IMR-90 (cell line): ENCODE results near the gene GJA4. TPM values are rescaled to one million over a fixed set of nuclear protein-coding genes. Genes with fewer than 3 reads are reported as not detected.
A peak's percentile ranks its signal among the peaks of the same experiment; 100 is the strongest.

Experiments used
- ATAC-seq: fragments of 200-7000 bp; cut with Tn5 transposase; 2 replicates; pipeline ENCODE4 v1.9.1; 2020; ENCODE audit warnings: low read depth, mild to moderate bottlenecking, moderate library complexity
- BruUV-seq: library from RNA; stranded (reverse); fragments of 400-500 nt; replicated peaks from 2 replicates; lab custom pipeline; 2021; lab: Mats Ljungman, UMichigan
- CTCF ChIA-PET: fragments of 300-600 bp; formaldehyde crosslinking; extraction: SDS; loops from one replicate; lab custom pipeline; 2021; ENCODE audit warnings: antibody characterized with exemption; lab: Yijun Ruan, JAX
- POLR2A ChIA-PET: fragments of 300-600 bp; sonication (Branson Sonifier 250); formaldehyde crosslinking; loops from one replicate; lab custom pipeline; 2022; ENCODE audit warnings: antibody characterized with exemption; ENCODE audit not compliant: unreplicated experiment; lab: Charles Lee
- DNase-seq: peaks from one replicate; pipeline ENCODE4 v3.0.0; 2013
- H2AFZ ChIP-seq: replicated peaks from 2 replicates; pipeline ENCODE3; 2013; ENCODE audit warnings: low read length, mild to moderate bottlenecking; ENCODE audit not compliant: poor library complexity
- H2AK5ac ChIP-seq: 2 replicates; pipeline ENCODE4 v1.6.1; 2013; ENCODE audit warnings: low read depth, low read length, inconsistent platforms
- H2AK9ac ChIP-seq: replicated peaks from 2 replicates; pipeline ENCODE3; 2013; ENCODE audit warnings: mild to moderate bottlenecking, low read depth, low read length, moderate library complexity; ENCODE audit not compliant: poor library complexity
- H2BK120ac ChIP-seq: 2 replicates; pipeline ENCODE4 v1.6.1; 2013; ENCODE audit warnings: low read depth, low read length, inconsistent platforms
- H2BK15ac ChIP-seq: 3 replicates; pipeline ENCODE4 v1.6.1; 2013; ENCODE audit warnings: low read depth, low read length, inconsistent platforms
- H2BK20ac ChIP-seq: 2 replicates; pipeline ENCODE4 v1.6.1; 2013; ENCODE audit warnings: low read depth, mild to moderate bottlenecking, inconsistent platforms, low read length, moderate library complexity
- H2BK5ac ChIP-seq: 2 replicates; pipeline ENCODE4 v1.6.1; 2013; ENCODE audit warnings: mild to moderate bottlenecking, low read depth, low read length, inconsistent platforms; ENCODE audit not compliant: poor library complexity, severe bottlenecking
- H3K14ac ChIP-seq: replicated peaks from 2 replicates; pipeline ENCODE4 v1.6.1; 2013; ENCODE audit warnings: low read depth, low read length, inconsistent platforms
- H3K18ac ChIP-seq: 2 replicates; pipeline ENCODE4 v1.6.1; 2013; ENCODE audit warnings: low read depth, low read length, control low read depth
- H3K23ac ChIP-seq: 2 replicates; pipeline ENCODE4 v1.6.1; 2013; ENCODE audit warnings: low read depth, low read length, inconsistent platforms
- H3K27ac ChIP-seq: 2 replicates; pipeline ENCODE4 v1.5.1; 2013; ENCODE audit warnings: mild to moderate bottlenecking, control low read depth, low read length; ENCODE audit not compliant: insufficient read depth
- H3K27me3 ChIP-seq: 2 replicates; pipeline ENCODE4 v1.6.1; 2013; ENCODE audit warnings: low read length; ENCODE audit not compliant: control insufficient read depth, insufficient read depth
- H3K36me3 ChIP-seq: 2 replicates; pipeline ENCODE4 v1.6.1; 2013; ENCODE audit warnings: low read length, mixed read lengths; ENCODE audit not compliant: control insufficient read depth, insufficient read depth
- H3K4ac ChIP-seq: 2 replicates; pipeline ENCODE4 v1.6.1; 2013; ENCODE audit warnings: low read depth, low read length, inconsistent platforms
- H3K4me1 ChIP-seq: 2 replicates; pipeline ENCODE4 v1.6.1; 2013; ENCODE audit warnings: low read length, mixed read lengths; ENCODE audit not compliant: control insufficient read depth, insufficient read depth
- H3K4me2 ChIP-seq: 2 replicates; pipeline ENCODE4 v1.6.1; 2013; ENCODE audit warnings: low read depth, mild to moderate bottlenecking, control low read depth, low read length, moderate library complexity
- H3K4me3 ChIP-seq: 2 replicates; pipeline ENCODE4 v1.5.1; 2013; ENCODE audit warnings: low read depth, mild to moderate bottlenecking, control low read depth, low read length, moderate library complexity; ENCODE audit not compliant: insufficient read depth
- H3K56ac ChIP-seq: 2 replicates; pipeline ENCODE4 v1.6.1; 2013; ENCODE audit warnings: low read length, inconsistent platforms; ENCODE audit not compliant: insufficient read depth; ENCODE audit errors: extremely low read depth
- H3K79me1 ChIP-seq, 2 experiments: 2 replicates each; pipeline ENCODE4 v1.6.1; 2013; ENCODE audit warnings: low read length in 2 of 2, inconsistent platforms in 1 of 2, low read depth in 1 of 2
- H3K9ac ChIP-seq: 2 replicates; pipeline ENCODE4 v1.6.1; 2013; ENCODE audit warnings: low read depth, low read length, control low read depth
- H3K9me1 ChIP-seq: 2 replicates; pipeline ENCODE4 v1.6.1; 2013; ENCODE audit warnings: low read length, inconsistent platforms; ENCODE audit not compliant: insufficient read depth
- H3K9me3 ChIP-seq: 2 replicates; pipeline ENCODE4 v1.6.1; 2013; ENCODE audit warnings: low read length; ENCODE audit not compliant: control insufficient read depth, insufficient read depth
- H4K20me1 ChIP-seq: 2 replicates; pipeline ENCODE4 v1.6.1; 2013; ENCODE audit warnings: low read length, inconsistent platforms; ENCODE audit not compliant: insufficient read depth
- H4K5ac ChIP-seq: 2 replicates; pipeline ENCODE4 v1.6.1; 2013; ENCODE audit warnings: mild to moderate bottlenecking, low read depth, low read length, control low read depth
- H4K8ac ChIP-seq, 2 experiments: 2 replicates each; pipeline ENCODE4 v1.6.1; 2013; ENCODE audit warnings: low read depth in 2 of 2, low read length in 2 of 2, control low read depth in 1 of 2, inconsistent platforms in 1 of 2
- H4K91ac ChIP-seq: 2 replicates; pipeline ENCODE4 v1.6.1; 2013; ENCODE audit warnings: low read depth, low read length, inconsistent platforms; ENCODE audit not compliant: insufficient read depth
- BHLHE40 ChIP-seq: fragments of 150-350 bp; IDR thresholded peaks from 2 replicates; pipeline ENCODE4 v1.6.1; 2016; ENCODE audit warnings: mild to moderate bottlenecking, low read depth, low read length
- CEBPB ChIP-seq: IDR thresholded peaks from 2 replicates; pipeline ENCODE4 v1.6.1; 2012; ENCODE audit warnings: low read depth, low read length, improper control_type of control experiment
- CHD1 ChIP-seq: IDR thresholded peaks from 2 replicates; pipeline ENCODE4 v1.6.1; 2012; ENCODE audit warnings: low read depth, low read length, improper control_type of control experiment
- CTCF ChIP-seq: conservative IDR thresholded peaks from 2 replicates; pipeline ENCODE4 v1.5.1; 2012; ENCODE audit warnings: mild to moderate bottlenecking, low read depth, low read length, improper control_type of control experiment
- FOS ChIP-seq: fragments of 150-350 bp; IDR thresholded peaks from 2 replicates; pipeline ENCODE4 v1.6.1; 2016; ENCODE audit warnings: low read depth, low read length
- MAFK ChIP-seq: IDR thresholded peaks from 2 replicates; pipeline ENCODE4 v1.6.1; 2012; ENCODE audit warnings: low read depth, low read length, improper control_type of control experiment
- MAZ ChIP-seq: IDR thresholded peaks from 2 replicates; pipeline ENCODE4 v1.6.1; 2012; ENCODE audit warnings: low read depth, mild to moderate bottlenecking, low read length, improper control_type of control experiment, moderate library complexity, borderline replicate concordance
- MXI1 ChIP-seq: IDR thresholded peaks from 2 replicates; pipeline ENCODE4 v1.6.1; 2012; ENCODE audit warnings: low read depth, mild to moderate bottlenecking, low read length, moderate library complexity, borderline replicate concordance
- POLR2A ChIP-seq: IDR thresholded peaks from 2 replicates; pipeline ENCODE4 v1.6.1; 2012; ENCODE audit warnings: mild to moderate bottlenecking, low read depth, low read length
- RAD21 ChIP-seq: IDR thresholded peaks from 2 replicates; pipeline ENCODE4 v1.6.1; 2012; ENCODE audit warnings: low read length, improper control_type of control experiment
- RCOR1 ChIP-seq: IDR thresholded peaks from 2 replicates; pipeline ENCODE4 v1.6.1; 2012; ENCODE audit warnings: mild to moderate bottlenecking, low read length, improper control_type of control experiment; ENCODE audit not compliant: insufficient replicate concordance
- RFX5 ChIP-seq: IDR thresholded peaks from 2 replicates; pipeline ENCODE4 v1.8.0; 2012; ENCODE audit warnings: low read depth, mild to moderate bottlenecking, low read length, moderate library complexity
- SMC3 ChIP-seq: fragments of 150-350 bp; IDR thresholded peaks from 2 replicates; pipeline ENCODE4 v1.6.1; 2016; ENCODE audit warnings: low read depth, mild to moderate bottlenecking, antibody characterized with exemption, low read length, moderate library complexity
- USF2 ChIP-seq: fragments of 150-350 bp; IDR thresholded peaks from 2 replicates; pipeline ENCODE4 v1.6.1; 2017; ENCODE audit warnings: mild to moderate bottlenecking, antibody characterized with exemption, low read length, low read depth
- WGBS, 2 experiments: methylation state at CpG; one replicate each; pipeline versions ENCODE4 v1.1.5 to v1.1.7; 2013; ENCODE audit warnings: missing lambda C conversion rate in 2 of 2; ENCODE audit not compliant: insufficient read length in 1 of 2; ENCODE audit errors: extremely low coverage in 2 of 2; 5-methylcytosine and 5-hydroxymethylcytosine counted together
- dilution Hi-C: fragments of 300-500 bp; cut with HindIII; formaldehyde crosslinking; loops from one replicate; pipeline ENCODE4 v1.14.3; 2018; ENCODE audit warnings: low sequenced_read_pairs; ENCODE audit not compliant: unreplicated experiment
- in situ Hi-C: fragments of 300-500 bp; cut with MboI; formaldehyde crosslinking; loops from 3 replicates; pipeline ENCODE4 v1.14.3; 2019; ENCODE audit warnings: low sequenced_read_pairs, inconsistent platforms, mixed read lengths
- intact Hi-C: fragments of 100-400 bp; cut with micrococcal nuclease; formaldehyde crosslinking; loops from 2 replicates; pipeline ENCODE4 v1.10.0; 2022
- polyA plus RNA-seq, 3 experiments: library from polyadenylated mRNA; depleted of rRNA; stranded (reverse); fragments of >200 nt; gene quantifications; 2 replicates each; pipeline ENCODE4 v1.2.3, GENCODE V29; 2012; ENCODE audit warnings: low replicate concordance in 1 of 3
- total RNA-seq: library from RNA; depleted of rRNA; stranded (reverse); fragments of >200 nt; gene quantifications from 2 replicates; pipeline ENCODE4 v1.2.3, GENCODE V29; 2012

GJA4 gene
- total and polyA plus RNA-seq, 2 of the 4 experiments (the other 2 are of a cell fraction): not detected

DNA sequence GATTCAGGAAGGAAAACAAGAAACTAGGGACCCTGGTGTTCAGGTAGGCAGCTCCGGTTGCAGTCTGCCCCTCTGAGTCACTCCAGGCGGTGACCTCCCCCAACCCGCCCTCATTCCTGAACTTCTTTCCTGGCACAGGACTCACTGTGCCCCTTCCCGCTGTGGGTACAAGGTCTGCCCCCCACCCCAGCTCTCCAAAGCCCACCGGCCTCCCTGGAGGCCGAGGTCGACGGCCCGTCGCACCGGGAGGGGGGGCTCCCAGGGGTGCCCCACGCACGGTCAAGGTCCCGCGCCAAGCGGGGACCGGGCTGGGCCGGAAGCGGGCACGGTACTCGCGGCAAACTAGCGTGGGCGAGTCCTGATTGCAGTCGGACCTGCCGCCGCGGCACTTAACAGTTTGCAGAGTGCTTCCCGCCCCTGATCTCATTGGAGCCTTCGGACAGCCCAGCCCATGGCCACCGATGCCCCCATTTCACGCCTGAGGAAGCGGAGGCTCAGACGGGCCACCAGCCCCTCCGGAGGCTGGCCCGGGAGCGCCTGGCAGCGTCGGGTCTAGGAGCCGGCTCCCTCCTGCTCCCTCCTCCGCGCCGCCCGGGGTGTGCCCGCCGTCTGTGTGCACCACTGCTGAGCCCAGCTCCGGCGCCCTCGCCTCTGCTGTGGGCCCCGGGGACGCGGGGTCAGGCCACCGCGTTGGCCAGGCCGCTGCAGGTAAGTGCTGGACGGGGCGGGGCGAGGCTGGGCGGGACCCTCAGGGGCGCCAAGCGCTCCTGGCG is 11.5 kb upstream of the GJA4 start, which contains the start of gene GJB3 (continued):
- TF ChIP-seq CTCF: no peak

DNA sequence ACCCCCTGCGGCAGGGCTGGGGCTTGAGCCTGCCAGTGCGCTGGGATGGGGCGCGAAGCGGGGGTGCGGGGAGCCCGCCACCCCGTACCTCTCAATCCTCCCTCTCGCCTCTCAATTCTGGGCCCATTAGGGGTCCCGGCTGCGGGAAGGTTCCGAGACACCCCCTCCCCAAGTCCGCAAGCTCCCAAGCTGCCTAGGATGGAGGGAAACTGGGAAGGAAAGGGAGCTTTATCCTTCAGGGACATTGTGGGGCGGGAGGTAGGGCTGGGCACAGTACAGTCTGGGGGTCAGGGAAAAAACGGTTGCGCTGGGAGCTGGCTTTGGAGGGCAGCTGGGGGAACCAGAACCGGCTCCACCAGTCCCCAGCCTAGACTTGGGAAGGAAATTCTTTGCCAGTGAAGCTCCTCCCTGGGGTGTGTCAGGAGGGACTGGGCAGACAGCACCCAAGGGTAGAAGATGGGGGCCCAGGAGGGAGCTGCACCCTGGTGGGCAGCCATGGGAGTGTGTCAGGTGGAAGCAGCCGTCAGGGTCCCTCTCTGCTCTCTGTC is 10.9 kb upstream of the GJA4 start:
- DNase-seq (no peak), ATAC-seq (no peak)
- WGBS, 2 experiments: 0% methylated on average over 1 of the region's 18 CpGs; no CpG with 5 or more reads in 1 of the 2 experiments
- H2BK5ac ChIP-seq: no peak overlapping the region
- H3K9me3 ChIP-seq: no peaks in the 10 kb centered on the region
- peaks cover 5% of the 10 kb centered on the region; the same call in 1 of the 2 replicates for H3K4me1 ChIP-seq
- H4K91ac ChIP-seq: no peak overlapping the region
- H3K14ac ChIP-seq: no peak overlapping the region
- H4K20me1 ChIP-seq: no peaks in the 10 kb centered on the region; the same call in 1 of the 2 replicates
- peak overlapping the region; percentile 26 for H2AK9ac ChIP-seq
- no peak overlapping the region for H2AK5ac ChIP-seq
- ChIA-PET CTCF (interaction anchor here (1.1 kb wide), 1 partner anchor 71 kb away, joined by 3 read pairs; no protein-coding TSS in a partner anchor), POLR2A (no interaction called here)
- H2BK20ac ChIP-seq: no peak overlapping the region
- H3K4me2 ChIP-seq: no peak overlapping the region
- BruUV-seq: no TSS peak
- no peak overlapping the region for H2BK120ac ChIP-seq
- in situ Hi-C loops: no loop called here
- H3K36me3 ChIP-seq: no peaks in the 10 kb centered on the region
- no peak overlapping the region for H2BK15ac ChIP-seq
- H3K27me3 ChIP-seq: peaks cover 37% of the 10 kb centered on the region
- H3K27ac ChIP-seq: no peak overlapping the region
- H3K9ac ChIP-seq: no peak overlapping the region
- peak overlapping the region; percentile 66 for H2AFZ ChIP-seq
- no peak overlapping the region for H3K56ac ChIP-seq
- no peaks in the 10 kb centered on the region for H3K79me1 ChIP-seq
- H3K4ac ChIP-seq: no peak overlapping the region
- no peak overlapping the region for H3K18ac ChIP-seq
- intact Hi-C loops: no loop called here
- no peak overlapping the region for H4K5ac ChIP-seq
- H3K9me1 ChIP-seq: no peaks in the 10 kb centered on the region; the same call in 1 of the 2 replicates
- H3K4me3 ChIP-seq: no peak overlapping the region
- dilution Hi-C loops: no loop called here
- no peak overlapping the region for H4K8ac ChIP-seq
- H3K23ac ChIP-seq: no peak overlapping the region
- TF ChIP-seq FOS (no peak), RAD21 (no peak), USF2 (no peak), MXI1 (no peak), SMC3 (no peak), MAFK (no peak), CEBPB (no peak), MAZ (no peak), CHD1 (no peak), RFX5 (no peak), BHLHE40 (no peak), POLR2A (no peak), RCOR1 (no peak)
